ENCODE measurements around the gene FUOM. TPM values are rescaled to one million over a fixed set of nuclear protein-coding genes. Genes with fewer than 3 reads are reported as not detected.
"Not testable (repeated sequence)": the region's sequence is repeated elsewhere in the genome, so short reads cannot be mapped to it uniquely, and the experiment has no call there.

The FUOM gene
- total and polyA plus RNA-seq, 2 experiments from 2014 or later: 22.1 to 58.1 TPM

DNA sequence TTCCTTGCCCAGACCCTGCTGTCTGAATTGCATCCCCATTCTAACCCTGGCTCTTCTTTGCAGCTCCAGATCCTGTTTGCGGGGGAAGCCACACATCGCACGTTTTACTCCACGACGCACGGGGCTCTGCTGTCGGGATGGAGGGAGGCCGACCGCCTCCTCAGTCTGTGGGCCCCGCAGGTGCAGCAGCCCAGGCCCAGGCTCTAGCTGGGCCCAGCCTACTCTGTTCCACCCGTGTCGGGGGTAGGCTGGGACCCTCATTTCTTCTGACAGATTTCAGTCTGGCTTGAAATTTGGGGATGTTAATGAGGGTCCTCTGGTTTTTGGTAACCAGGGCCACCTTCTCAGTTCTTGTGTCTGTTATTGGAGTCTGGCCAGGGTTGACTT lies 33.4 kb upstream of the FUOM start:
- no peaks in the 10 kb centered on the region for H3K27me3 ChIP-seq
- H3K9me3 ChIP-seq (ENCODE audit: low read depth): no peaks in the 10 kb centered on the region
- no peak overlapping the region for H3K27ac ChIP-seq
- TF ChIP-seq, protein P1, sequence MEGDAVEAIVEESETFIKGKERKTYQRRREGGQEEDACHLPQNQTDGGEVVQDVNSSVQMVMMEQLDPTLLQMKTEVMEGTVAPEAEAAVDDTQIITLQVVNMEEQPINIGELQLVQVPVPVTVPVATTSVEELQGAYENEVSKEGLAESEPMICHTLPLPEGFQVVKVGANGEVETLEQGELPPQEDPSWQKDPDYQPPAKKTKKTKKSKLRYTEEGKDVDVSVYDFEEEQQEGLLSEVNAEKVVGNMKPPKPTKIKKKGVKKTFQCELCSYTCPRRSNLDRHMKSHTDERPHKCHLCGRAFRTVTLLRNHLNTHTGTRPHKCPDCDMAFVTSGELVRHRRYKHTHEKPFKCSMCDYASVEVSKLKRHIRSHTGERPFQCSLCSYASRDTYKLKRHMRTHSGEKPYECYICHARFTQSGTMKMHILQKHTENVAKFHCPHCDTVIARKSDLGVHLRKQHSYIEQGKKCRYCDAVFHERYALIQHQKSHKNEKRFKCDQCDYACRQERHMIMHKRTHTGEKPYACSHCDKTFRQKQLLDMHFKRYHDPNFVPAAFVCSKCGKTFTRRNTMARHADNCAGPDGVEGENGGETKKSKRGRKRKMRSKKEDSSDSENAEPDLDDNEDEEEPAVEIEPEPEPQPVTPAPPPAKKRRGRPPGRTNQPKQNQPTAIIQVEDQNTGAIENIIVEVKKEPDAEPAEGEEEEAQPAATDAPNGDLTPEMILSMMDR (IDR thresholded peaks at IDR 0.05; ENCODE audit: low read depth, low read length): no peak
- peaks cover 8% of the 10 kb centered on the region for H3K4me1 ChIP-seq (ENCODE audit: low read depth)
- H3K4me3 ChIP-seq: no peak overlapping the region
- no peak for DNase-seq (ENCODE audit: low read depth in 1 of 2, low spot score in 1 of 2)
- H3K36me3 ChIP-seq: peaks cover 9% of the 10 kb centered on the region

GRCh38 chr10:133390597-133391248 lies 32.9 kb upstream of the FUOM start:
- Histone ChIP-seq H3K27ac (no peak overlapping the region), H3K9me3 (ENCODE audit: low read depth) (no peaks in the 10 kb centered on the region), H3K36me3 (peaks cover 4% of the 10 kb centered on the region), H3K27me3 (no peaks in the 10 kb centered on the region), H3K4me3 (no peak overlapping the region), H3K4me1 (ENCODE audit: low read depth) (peaks cover 8% of the 10 kb centered on the region)
- TF ChIP-seq, protein P1 (IDR thresholded peaks at IDR 0.05; ENCODE audit: low read depth, low read length): no peak
- no peak for DNase-seq (ENCODE audit: low read depth in 1 of 2, low spot score in 1 of 2)

GRCh38 chr10:133388973-133389818 lies 31.4 kb upstream of the FUOM start:
- H3K4me1 ChIP-seq (ENCODE audit: low read depth): peaks cover 2% of the 10 kb centered on the region
- H3K27ac ChIP-seq: no peak overlapping the region
- H3K4me3 ChIP-seq: no peak overlapping the region
- no peak for DNase-seq (ENCODE audit: low read depth in 1 of 2, low spot score in 1 of 2)
- H3K36me3 ChIP-seq: peaks cover 4% of the 10 kb centered on the region
- TF ChIP-seq, protein P1 (IDR thresholded peaks at IDR 0.05; ENCODE audit: low read depth, low read length): no peak
- H3K9me3 ChIP-seq (ENCODE audit: low read depth): no peaks in the 10 kb centered on the region
- H3K27me3 ChIP-seq: no peaks in the 10 kb centered on the region

DNA sequence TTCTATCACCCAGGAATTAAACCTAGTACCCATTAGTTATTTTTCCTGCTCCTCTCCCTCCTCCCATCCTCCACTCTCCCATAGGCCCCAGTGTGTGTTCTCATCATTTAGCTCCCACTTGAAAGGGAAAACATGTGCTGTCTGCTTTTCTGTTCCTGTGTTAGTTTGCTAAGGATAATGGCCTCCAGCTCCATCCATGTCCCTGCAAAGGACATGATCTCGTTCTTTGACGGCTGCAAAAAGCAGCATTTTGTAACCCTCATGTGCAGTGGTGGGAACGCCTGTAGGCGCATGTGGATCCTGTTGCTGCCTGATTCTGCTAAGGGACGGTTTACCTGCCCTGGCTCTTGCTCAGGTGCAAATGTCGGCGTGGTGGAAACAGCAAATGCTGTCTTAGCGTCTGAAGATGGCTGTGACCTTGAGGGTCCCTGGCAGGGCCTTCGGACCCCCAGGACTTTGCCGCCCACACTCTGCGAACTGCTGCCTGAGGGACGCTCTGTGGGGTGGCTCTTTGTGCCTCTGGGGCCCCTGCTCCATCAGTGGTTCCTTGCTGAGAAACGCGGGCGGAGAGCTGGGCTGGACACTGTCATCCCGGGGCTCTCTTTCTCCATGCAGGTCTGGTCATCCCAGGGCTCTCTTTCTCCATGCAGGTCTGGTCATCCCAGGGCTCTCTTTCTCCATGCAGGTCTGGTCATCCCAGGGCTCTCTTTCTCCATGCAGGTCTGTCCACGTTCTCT lies 30.6 kb upstream of the FUOM start:
- TF ChIP-seq, protein P1 (IDR thresholded peaks at IDR 0.05; ENCODE audit: low read depth, low read length): no peak
- Histone ChIP-seq H3K27me3 (no peaks in the 10 kb centered on the region), H3K4me3 (no peak overlapping the region), H3K4me1 (ENCODE audit: low read depth) (peaks cover under 1% of the 10 kb centered on the region), H3K27ac (no peak overlapping the region), H3K9me3 (ENCODE audit: low read depth) (no peaks in the 10 kb centered on the region), H3K36me3 (peaks cover 4% of the 10 kb centered on the region)
- no peak for DNase-seq (ENCODE audit: low read depth in 1 of 2, low spot score in 1 of 2)

GRCh38 chr10:133386951-133387350 lies 29.1 kb upstream of the FUOM start:
- H3K27ac ChIP-seq; H3K4me1 ChIP-seq (ENCODE audit: low read depth); H3K27me3 ChIP-seq; DNase-seq (ENCODE audit: low read depth in 1 of 2, low spot score in 1 of 2); H3K4me3 ChIP-seq; H3K36me3 ChIP-seq; H3K9me3 ChIP-seq (ENCODE audit: low read depth): not testable (repeated sequence)

All from cardiac muscle cell (in vitro differentiated cells and primary cell).